Measurements from ENCODE around the gene FBXL13.

DNA sequence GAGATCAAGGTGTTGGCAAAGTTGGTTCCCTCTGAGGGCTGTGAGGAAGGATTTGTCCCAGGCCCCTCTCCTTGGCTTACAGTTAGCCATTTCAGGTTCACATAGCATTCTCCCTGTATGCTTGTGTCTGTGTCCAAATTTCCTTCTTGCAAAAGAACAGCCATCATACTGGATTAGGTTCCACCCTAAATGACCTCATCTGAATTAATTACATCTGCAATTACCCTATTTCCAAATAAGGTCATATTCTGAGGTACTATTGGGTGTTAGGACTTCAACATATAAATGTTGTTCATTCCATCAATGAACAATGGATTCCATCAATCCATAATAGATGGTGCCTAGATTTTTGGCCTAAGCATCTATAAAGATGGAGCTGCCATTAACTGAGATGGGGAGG lies 178.0 kb downstream of the FBXL13 start:
- TF ChIP-seq, protein P1, sequence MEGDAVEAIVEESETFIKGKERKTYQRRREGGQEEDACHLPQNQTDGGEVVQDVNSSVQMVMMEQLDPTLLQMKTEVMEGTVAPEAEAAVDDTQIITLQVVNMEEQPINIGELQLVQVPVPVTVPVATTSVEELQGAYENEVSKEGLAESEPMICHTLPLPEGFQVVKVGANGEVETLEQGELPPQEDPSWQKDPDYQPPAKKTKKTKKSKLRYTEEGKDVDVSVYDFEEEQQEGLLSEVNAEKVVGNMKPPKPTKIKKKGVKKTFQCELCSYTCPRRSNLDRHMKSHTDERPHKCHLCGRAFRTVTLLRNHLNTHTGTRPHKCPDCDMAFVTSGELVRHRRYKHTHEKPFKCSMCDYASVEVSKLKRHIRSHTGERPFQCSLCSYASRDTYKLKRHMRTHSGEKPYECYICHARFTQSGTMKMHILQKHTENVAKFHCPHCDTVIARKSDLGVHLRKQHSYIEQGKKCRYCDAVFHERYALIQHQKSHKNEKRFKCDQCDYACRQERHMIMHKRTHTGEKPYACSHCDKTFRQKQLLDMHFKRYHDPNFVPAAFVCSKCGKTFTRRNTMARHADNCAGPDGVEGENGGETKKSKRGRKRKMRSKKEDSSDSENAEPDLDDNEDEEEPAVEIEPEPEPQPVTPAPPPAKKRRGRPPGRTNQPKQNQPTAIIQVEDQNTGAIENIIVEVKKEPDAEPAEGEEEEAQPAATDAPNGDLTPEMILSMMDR (IDR thresholded peaks at IDR 0.05) = no peak
- TF ChIP-seq EP300 (IDR thresholded peaks at IDR 0.05) (no peak), POLR2A (IDR thresholded peaks at IDR 0.05) (no peak)
